ENCODE results near the gene SESTD1. TPM values are rescaled to one million over a fixed set of nuclear protein-coding genes. Genes with fewer than 3 reads are reported as not detected.

SESTD1 gene
- total RNA-seq, 1 experiment from 2014 or later = 208 TPM

DNA sequence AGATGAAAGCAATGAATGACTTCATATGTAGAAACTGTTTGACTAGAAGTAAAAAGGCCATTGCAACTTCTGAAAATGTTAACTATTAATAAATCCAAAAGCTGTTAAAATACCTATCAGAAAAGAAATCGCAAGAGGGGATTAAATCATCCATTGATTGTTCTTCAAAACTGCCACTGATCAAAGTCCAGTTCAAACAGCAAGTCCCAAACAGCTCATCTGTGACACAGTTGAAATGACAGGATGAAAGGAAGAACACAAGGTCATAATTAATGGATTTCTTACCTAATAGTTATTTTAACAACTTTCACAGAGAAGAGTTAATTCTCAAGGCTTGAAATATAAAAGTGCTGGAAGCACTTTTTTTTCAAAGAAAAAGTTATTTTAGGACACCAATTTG is 90.4 kb downstream of the SESTD1 start:
- H3K27ac ChIP-seq = no peak overlapping the region
- peaks cover 15% of the 10 kb centered on the region for H3K36me3 ChIP-seq (ENCODE audit: low read depth)
- no peaks in the 10 kb centered on the region for H4K20me1 ChIP-seq (ENCODE audit: insufficient read depth)
- intact Hi-C loops (cut with micrococcal nuclease; ENCODE audit: unreplicated experiment) = no loop called here
- TF ChIP-seq, protein P1, sequence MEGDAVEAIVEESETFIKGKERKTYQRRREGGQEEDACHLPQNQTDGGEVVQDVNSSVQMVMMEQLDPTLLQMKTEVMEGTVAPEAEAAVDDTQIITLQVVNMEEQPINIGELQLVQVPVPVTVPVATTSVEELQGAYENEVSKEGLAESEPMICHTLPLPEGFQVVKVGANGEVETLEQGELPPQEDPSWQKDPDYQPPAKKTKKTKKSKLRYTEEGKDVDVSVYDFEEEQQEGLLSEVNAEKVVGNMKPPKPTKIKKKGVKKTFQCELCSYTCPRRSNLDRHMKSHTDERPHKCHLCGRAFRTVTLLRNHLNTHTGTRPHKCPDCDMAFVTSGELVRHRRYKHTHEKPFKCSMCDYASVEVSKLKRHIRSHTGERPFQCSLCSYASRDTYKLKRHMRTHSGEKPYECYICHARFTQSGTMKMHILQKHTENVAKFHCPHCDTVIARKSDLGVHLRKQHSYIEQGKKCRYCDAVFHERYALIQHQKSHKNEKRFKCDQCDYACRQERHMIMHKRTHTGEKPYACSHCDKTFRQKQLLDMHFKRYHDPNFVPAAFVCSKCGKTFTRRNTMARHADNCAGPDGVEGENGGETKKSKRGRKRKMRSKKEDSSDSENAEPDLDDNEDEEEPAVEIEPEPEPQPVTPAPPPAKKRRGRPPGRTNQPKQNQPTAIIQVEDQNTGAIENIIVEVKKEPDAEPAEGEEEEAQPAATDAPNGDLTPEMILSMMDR (conservative IDR thresholded peaks at IDR 0.05) = no peak
- no peak for TF ChIP-seq EZH2 (IDR thresholded peaks at IDR 0.05; ENCODE audit: low read depth)
- no peak overlapping the region for H3K4me3 ChIP-seq
- ChIA-PET POLR2A (ENCODE audit: unreplicated experiment) (no interaction called here), CTCF (no interaction called here)
- H3K9me2 ChIP-seq (ENCODE audit: insufficient read depth) = no peaks in the 10 kb centered on the region
- no peak overlapping the region for H3K4me2 ChIP-seq
- H3K27me3 ChIP-seq (ENCODE audit: insufficient read depth, low read depth) = no peaks in the 10 kb centered on the region
- BruUV-seq (replicated peaks) = no TSS peak
- H3F3A ChIP-seq (ENCODE audit: insufficient read depth, low read depth) = no peaks in the 10 kb centered on the region
- H3K4me1 ChIP-seq (replicated peaks; ENCODE audit: insufficient read depth) = no peaks in the 10 kb centered on the region
- DNase-seq = no peak
- H2AFZ ChIP-seq = no peak overlapping the region
- no peaks in the 10 kb centered on the region for H3K9me3 ChIP-seq (ENCODE audit: insufficient read depth, low read depth)
- no peaks in the 10 kb centered on the region for H3K79me2 ChIP-seq (ENCODE audit: low read depth)

DNA sequence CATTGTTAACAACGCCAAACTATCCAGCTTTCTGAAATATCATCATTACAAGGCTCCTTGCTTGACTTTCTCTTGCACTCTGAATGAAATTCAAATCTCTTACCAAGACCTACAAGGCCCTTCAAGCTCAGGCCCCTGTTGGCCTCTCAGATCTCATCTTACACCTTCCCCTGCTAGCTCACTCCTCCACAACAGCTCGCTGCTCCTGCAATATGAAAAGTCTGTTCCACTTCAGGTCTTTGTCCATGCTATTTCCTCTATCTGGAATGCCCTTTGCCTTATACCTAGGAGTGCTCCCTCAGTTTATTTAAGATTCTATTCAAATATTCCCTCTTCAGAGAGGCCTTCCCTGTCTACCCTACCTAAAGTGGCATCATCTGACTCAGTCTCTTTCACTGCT is 91.7 kb downstream of the SESTD1 start:
- no peaks in the 10 kb centered on the region for H3K27me3 ChIP-seq (ENCODE audit: insufficient read depth, low read depth)
- no peaks in the 10 kb centered on the region for H3K9me3 ChIP-seq (ENCODE audit: insufficient read depth, low read depth)
- no peak overlapping the region for H3K4me2 ChIP-seq
- DNase-seq = no peak
- ChIA-PET POLR2A (ENCODE audit: unreplicated experiment) (no interaction called here), CTCF (no interaction called here)
- no peaks in the 10 kb centered on the region for H3F3A ChIP-seq (ENCODE audit: insufficient read depth, low read depth)
- no peaks in the 10 kb centered on the region for H3K79me2 ChIP-seq (ENCODE audit: low read depth)
- H3K36me3 ChIP-seq (ENCODE audit: low read depth) = peaks cover 17% of the 10 kb centered on the region
- no peaks in the 10 kb centered on the region for H3K9me2 ChIP-seq (ENCODE audit: insufficient read depth)
- intact Hi-C loops (cut with micrococcal nuclease; ENCODE audit: unreplicated experiment) = no loop called here
- H4K20me1 ChIP-seq (ENCODE audit: insufficient read depth) = no peaks in the 10 kb centered on the region
- no peak overlapping the region for H3K27ac ChIP-seq
- no peak overlapping the region for H3K4me3 ChIP-seq
- no peak overlapping the region for H2AFZ ChIP-seq
- TF ChIP-seq, protein P1 (conservative IDR thresholded peaks at IDR 0.05) = no peak
- no peak for TF ChIP-seq EZH2 (IDR thresholded peaks at IDR 0.05; ENCODE audit: low read depth)
- no TSS peak for BruUV-seq (replicated peaks)
- H3K4me1 ChIP-seq (replicated peaks; ENCODE audit: insufficient read depth) = no peaks in the 10 kb centered on the region

DNA sequence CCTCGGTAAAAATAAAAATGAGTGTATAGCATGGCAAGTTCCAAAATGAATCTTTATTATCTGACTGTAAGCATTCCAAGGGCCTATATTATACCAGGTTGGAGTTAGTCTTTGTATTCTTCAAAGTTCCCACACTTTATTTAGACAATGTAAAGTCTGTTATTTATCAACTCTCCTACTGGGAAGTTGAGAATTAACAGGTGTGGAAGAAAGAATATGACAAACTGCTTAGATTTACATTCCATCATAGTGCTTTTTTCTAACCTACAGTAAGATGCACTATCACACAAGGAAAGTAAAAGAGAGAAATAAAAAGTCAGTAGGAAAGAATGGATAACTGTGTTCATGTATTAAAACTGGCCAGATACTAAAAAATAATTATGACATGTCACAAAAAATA is 93.3 kb downstream of the SESTD1 start:
- Histone ChIP-seq H2AFZ (no peak overlapping the region), H3F3A (ENCODE audit: insufficient read depth, low read depth) (no peaks in the 10 kb centered on the region), H3K9me3 (ENCODE audit: insufficient read depth, low read depth) (no peaks in the 10 kb centered on the region), H3K4me3 (no peak overlapping the region), H3K9me2 (ENCODE audit: insufficient read depth) (no peaks in the 10 kb centered on the region), H3K27me3 (ENCODE audit: insufficient read depth, low read depth) (no peaks in the 10 kb centered on the region), H3K27ac (no peak overlapping the region), H3K36me3 (ENCODE audit: low read depth) (peaks cover 17% of the 10 kb centered on the region), H4K20me1 (ENCODE audit: insufficient read depth) (no peaks in the 10 kb centered on the region), H3K4me2 (no peak overlapping the region), H3K4me1 (replicated peaks; ENCODE audit: insufficient read depth) (no peaks in the 10 kb centered on the region), H3K79me2 (ENCODE audit: low read depth) (no peaks in the 10 kb centered on the region)
- no peak for DNase-seq
- ChIA-PET CTCF (no interaction called here), POLR2A (ENCODE audit: unreplicated experiment) (no interaction called here)
- no peak for TF ChIP-seq EZH2 (IDR thresholded peaks at IDR 0.05; ENCODE audit: low read depth)
- TF ChIP-seq, protein P1 (conservative IDR thresholded peaks at IDR 0.05) = no peak
- intact Hi-C loops (cut with micrococcal nuclease; ENCODE audit: unreplicated experiment) = no loop called here
- no TSS peak for BruUV-seq (replicated peaks)
